GM21576 (cell line): ENCODE data around the gene RBBP4.
A peak's percentile ranks its signal among the peaks of the same experiment; 100 is the strongest.
"Not testable (repeated sequence)": the region's sequence is repeated elsewhere in the genome, so short reads cannot be mapped to it uniquely, and the experiment has no call there.

Source experiments
- ATAC-seq: cut with Tn5 transposase; IDR thresholded peaks from one replicate; pipeline ENCODE4 v1.9.1; 2021; ENCODE audit warnings: mild to moderate bottlenecking, moderate library complexity; ENCODE audit not compliant: unreplicated experiment

The RBBP4 gene

GRCh38 chr1:32636914-32637645 lies 13.9 kb upstream of the RBBP4 start:
- no peak for ATAC-seq

GRCh38 chr1:32639489-32640075 lies 11.4 kb upstream of the RBBP4 start:
- no peak for ATAC-seq

- not testable (repeated sequence) for ATAC-seq
Observed at GRCh38 chr1:32642292-32642827, 8.6 kb upstream of the RBBP4 start.

GRCh38 chr1:32644426-32644825 lies 6.6 kb upstream of the RBBP4 start:
- ATAC-seq: no peak

GRCh38 chr1:32647308-32648134 lies 3.5 kb upstream of the RBBP4 start:
- ATAC-seq: no peak

GRCh38 chr1:32650248-32650751 lies 708 bp upstream of the RBBP4 start, which contains the start of gene ZBTB8OS:
TSS of gene ZBTB8OS (minus strand) at chr1:32650550. CDS start at chr1:32650529, 21 bp downstream.
- peak; percentile 68 for ATAC-seq

- no peak for ATAC-seq
Observed at GRCh38 chr1:32651461-32652073, 559 bp downstream of the RBBP4 start.

- ATAC-seq: no peak
Observed at GRCh38 chr1:32652244-32652962, 1.4 kb downstream of the RBBP4 start.

GRCh38 chr1:32659581-32659980 lies 8.6 kb downstream of the RBBP4 start:
- no peak for ATAC-seq

- ATAC-seq: no peak
Observed at GRCh38 chr1:32665915-32666314, 14.9 kb downstream of the RBBP4 start.

- no peak for ATAC-seq
Observed at GRCh38 chr1:32666901-32667566, 16.0 kb downstream of the RBBP4 start.

GRCh38 chr1:32668716-32669115 lies 17.7 kb downstream of the RBBP4 start:
- not testable (repeated sequence) for ATAC-seq

- ATAC-seq: no peak
Observed at GRCh38 chr1:32676945-32677344, 25.9 kb downstream of the RBBP4 start.

GRCh38 chr1:32679993-32680392 lies 29.0 kb downstream of the RBBP4 start:
- ATAC-seq: not testable (repeated sequence)

- no peak for ATAC-seq
Observed at GRCh38 chr1:32680642-32681041, 29.6 kb downstream of the RBBP4 start.

GRCh38 chr1:32681509-32681908 lies 30.5 kb downstream of the RBBP4 start:
- no peak for ATAC-seq

GRCh38 chr1:32681999-32682398 lies 31.0 kb downstream of the RBBP4 start:
- ATAC-seq: no peak

- ATAC-seq: no peak
Observed at GRCh38 chr1:32683397-32683796, 32.4 kb downstream of the RBBP4 start.

- ATAC-seq: no peak
Observed at GRCh38 chr1:32684167-32684811, 33.3 kb downstream of the RBBP4 start.
